HuH-7.5 (cell line): Measurements from ENCODE around the gene NAA25.
"Not testable (repeated sequence)": the region's sequence is repeated elsewhere in the genome, so short reads cannot be mapped to it uniquely, and the experiment has no call there.

Source experiments
- DNase-seq: peaks from one replicate; pipeline ENCODE4 v3.0.0; 2011; ENCODE audit warnings: low spot score

Gene NAA25

GRCh38 chr12:112116232-112117060 lies 7.9 kb upstream of the NAA25 start:
- peak; percentile 54 for DNase-seq

GRCh38 chr12:112115259-112116045 lies 6.9 kb upstream of the NAA25 start:
- no peak for DNase-seq

GRCh38 chr12:112112409-112113133 lies 4.0 kb upstream of the NAA25 start:
- DNase-seq: no peak

- no peak for DNase-seq
Observed at GRCh38 chr12:112111931-112112330, 3.3 kb upstream of the NAA25 start.

- DNase-seq: not testable (repeated sequence)
Observed at GRCh38 chr12:112110787-112111662, 2.4 kb upstream of the NAA25 start.

GRCh38 chr12:112107306-112108201 lies 1.0 kb downstream of the NAA25 start:
- DNase-seq: no peak

GRCh38 chr12:112105891-112106290 lies 2.7 kb downstream of the NAA25 start:
- no peak for DNase-seq

- no peak for DNase-seq
Observed at GRCh38 chr12:112103758-112104503, 4.7 kb downstream of the NAA25 start.

GRCh38 chr12:112102746-112103145 lies 5.8 kb downstream of the NAA25 start:
- not testable (repeated sequence) for DNase-seq

- no peak for DNase-seq
Observed at GRCh38 chr12:112102127-112102526, 6.5 kb downstream of the NAA25 start.

GRCh38 chr12:112100500-112100899 lies 8.1 kb downstream of the NAA25 start:
- DNase-seq: not testable (repeated sequence)

GRCh38 chr12:112097641-112098040 lies 10.9 kb downstream of the NAA25 start:
- no peak for DNase-seq

- no peak for DNase-seq
Observed at GRCh38 chr12:112096667-112097066, 11.9 kb downstream of the NAA25 start.

GRCh38 chr12:112096070-112096469 lies 12.5 kb downstream of the NAA25 start:
- no peak for DNase-seq

GRCh38 chr12:112091563-112091962 lies 17.0 kb downstream of the NAA25 start:
- no peak for DNase-seq

- DNase-seq: no peak
Observed at GRCh38 chr12:112087851-112088250, 20.7 kb downstream of the NAA25 start.

GRCh38 chr12:112087055-112087850 lies 21.3 kb downstream of the NAA25 start:
- DNase-seq: no peak

- DNase-seq: no peak
Observed at GRCh38 chr12:112066566-112066965, 42.0 kb downstream of the NAA25 start.

- no peak for DNase-seq
Observed at GRCh38 chr12:112063273-112063672, 45.3 kb downstream of the NAA25 start.
